GM23338 (cell line): ENCODE results near the gene GVQW3. TPM values are rescaled to one million over a fixed set of nuclear protein-coding genes. Genes with fewer than 3 reads are reported as not detected.

Experiments
- ATAC-seq: fragments of 200-7000 bp; cut with Tn5 transposase; 3 replicates; pipeline ENCODE4 v1.9.1; 2020
- DNase-seq: peaks from one replicate; pipeline ENCODE4 v3.0.0-alpha.2; 2015; ENCODE audit warnings: low spot score
- H2AFZ ChIP-seq: fragments of 200-600 bp; sonication (generic); 2 replicates; pipeline ENCODE4 v1.8.0; 2016; ENCODE audit warnings: antibody characterized with exemption, mild to moderate bottlenecking, moderate library complexity
- H3F3A ChIP-seq: fragments of 200-600 bp; sonication (generic); replicated peaks from 2 replicates; pipeline ENCODE4 v1.8.0; 2017; ENCODE audit warnings: antibody characterized with exemption, mixed run types, low read depth
- H3K27ac ChIP-seq: fragments of 200-600 bp; sonication (generic); 2 replicates; pipeline ENCODE4 v1.6.1; 2016; ENCODE audit warnings: low read depth
- H3K27me3 ChIP-seq: fragments of 200-600 bp; sonication (generic); 2 replicates; pipeline ENCODE4 v1.8.0; 2016; ENCODE audit warnings: mild to moderate bottlenecking, mixed run types, moderate library complexity; ENCODE audit not compliant: insufficient read depth
- H3K36me3 ChIP-seq: fragments of 200-600 bp; sonication (generic); 2 replicates; pipeline ENCODE4 v1.8.0; 2016; ENCODE audit warnings: mild to moderate bottlenecking; ENCODE audit not compliant: insufficient read depth
- H3K4me1 ChIP-seq: fragments of 200-600 bp; sonication (generic); 2 replicates; pipeline ENCODE4 v1.8.0; 2016; ENCODE audit warnings: mild to moderate bottlenecking, moderate library complexity; ENCODE audit not compliant: insufficient read depth
- H3K4me2 ChIP-seq: fragments of 200-600 bp; sonication (generic); 2 replicates; pipeline ENCODE4 v1.7.1; 2017; ENCODE audit warnings: mixed run types
- H3K4me3 ChIP-seq: fragments of 200-600 bp; sonication (generic); 2 replicates; pipeline ENCODE4 v1.6.1; 2016; ENCODE audit warnings: mixed run types
- H3K79me2 ChIP-seq: fragments of 200-600 bp; sonication (generic); replicated peaks from 2 replicates; pipeline ENCODE4 v1.8.0; 2017; ENCODE audit warnings: mild to moderate bottlenecking; ENCODE audit not compliant: insufficient read depth
- H3K9me2 ChIP-seq: fragments of 200-600 bp; sonication (generic); 2 replicates; pipeline ENCODE4 v1.8.0; 2017; ENCODE audit not compliant: insufficient read depth
- H4K20me1 ChIP-seq: fragments of 200-600 bp; sonication (generic); replicated peaks from 2 replicates; pipeline ENCODE4 v1.8.0; 2017; ENCODE audit warnings: mild to moderate bottlenecking; ENCODE audit not compliant: insufficient read depth
- H3K27ac Mint-ChIP-seq: 2 replicates; pipeline ENCODE4 v1.8.0; 2020; ENCODE audit warnings: inconsistent platforms, mild to moderate bottlenecking, moderate library complexity, mixed read lengths
- H3K27me3 Mint-ChIP-seq: 3 replicates; pipeline ENCODE4 v1.8.0; 2022; ENCODE audit warnings: low read depth, mild to moderate bottlenecking, moderate library complexity, mixed read lengths, inconsistent platforms; ENCODE audit not compliant: insufficient read depth, poor library complexity
- H3K36me3 Mint-ChIP-seq: 3 replicates; pipeline ENCODE4 v1.8.0; 2021; ENCODE audit warnings: low read depth, mild to moderate bottlenecking, inconsistent platforms, moderate library complexity, mixed read lengths
- H3K4me1 Mint-ChIP-seq: 3 replicates; pipeline ENCODE4 v1.8.0; 2020; ENCODE audit warnings: mild to moderate bottlenecking, inconsistent platforms, mixed read lengths
- H3K4me3 Mint-ChIP-seq: 3 replicates; pipeline ENCODE4 v1.8.0; 2021; ENCODE audit warnings: moderate library complexity, mild to moderate bottlenecking, inconsistent platforms, mixed read lengths
- H3K9me3 Mint-ChIP-seq: 3 replicates; pipeline ENCODE4 v1.8.0; 2020; ENCODE audit warnings: moderate library complexity, mild to moderate bottlenecking, inconsistent platforms, mixed read lengths
- CREB1 ChIP-seq: fragments of 250-450 bp; sonication (Bioruptor Pico); IDR thresholded peaks from 2 replicates; pipeline ENCODE4 v1.5.0; 2020; ENCODE audit warnings: low read depth, mild to moderate bottlenecking, moderate library complexity
- ETS1 ChIP-seq: IDR thresholded peaks from 2 replicates; pipeline ENCODE4 v1.6.1; 2016; ENCODE audit warnings: antibody characterized with exemption
- JUNB ChIP-seq: IDR thresholded peaks from one replicate; pipeline ENCODE4 v1.6.1; 2016; ENCODE audit warnings: antibody characterized with exemption; ENCODE audit not compliant: unreplicated experiment
- NANOG ChIP-seq: IDR thresholded peaks from 2 replicates; pipeline ENCODE4 v1.6.1; 2016; ENCODE audit warnings: antibody characterized with exemption, borderline replicate concordance
- POLR2AphosphoS5 ChIP-seq: IDR thresholded peaks from 2 replicates; pipeline ENCODE4 v1.6.1; 2016; ENCODE audit warnings: antibody characterized with exemption, low read depth
- REST ChIP-seq: IDR thresholded peaks from one replicate; pipeline ENCODE4 v1.6.1; 2018; ENCODE audit warnings: antibody characterized with exemption; ENCODE audit not compliant: unreplicated experiment
- ZNF114 ChIP-seq: fragments of 250-450 bp; sonication (Bioruptor Pico); IDR thresholded peaks from 2 replicates; pipeline ENCODE4 v1.5.0; 2020; ENCODE audit warnings: mild to moderate bottlenecking, moderate library complexity
- ZNF331 ChIP-seq: fragments of 250-450 bp; sonication (Bioruptor Pico); IDR thresholded peaks from 2 replicates; pipeline ENCODE4 v1.5.0; 2020; ENCODE audit warnings: low read depth, mild to moderate bottlenecking, moderate library complexity
- ZNF462 ChIP-seq: fragments of 250-450 bp; sonication (Bioruptor Pico); IDR thresholded peaks from 2 replicates; pipeline ENCODE4 v1.5.0; 2020; ENCODE audit warnings: mild to moderate bottlenecking, moderate library complexity
- polyA plus RNA-seq: library from polyadenylated mRNA; unstranded; fragments of >200 nt; fragmentation: Nextera tagmentation; extraction: Ambion mirVana; gene quantifications from 2 replicates; pipeline ENCODE4 v1.2.1, GENCODE V29; 2016
- total RNA-seq: library from RNA; depleted of rRNA; stranded (reverse); fragments of >200 nt; shearing (Covaris generic); gene quantifications from 2 replicates; pipeline ENCODE4 v1.2.3, GENCODE V29; 2014
- TF ChIP-seq, protein P1 (sequence below), 2 experiments: fragments of 200-600 bp in 1 of 2; sonication (generic) in 1 of 2; conservative IDR thresholded peaks; 2 replicates each; pipeline versions ENCODE4 v1.5.1 to v1.6.1; 2016 to 2017; ENCODE audit warnings: antibody characterized with exemption in 2 of 2, low read depth in 2 of 2, mild to moderate bottlenecking in 2 of 2, moderate library complexity in 1 of 2

Gene GVQW3
- total and polyA plus RNA-seq, 2 experiments from 2014 or later = 3.5 to 4.9 TPM

GRCh38 chr11:76453248-76453647 is 72.1 kb downstream of the GVQW3 start:
- Mint-ChIP-seq H3K9me3 (no peaks in the 10 kb centered on the region), H3K27ac (peak overlapping the region; percentile 96), H3K27me3 (no peaks in the 10 kb centered on the region), H3K36me3 (peaks cover 23% of the 10 kb centered on the region; the same call in 2 of the 3 replicates), H3K4me3 (0 out of 3 replicates have a peak overlapping the region, but pooled peaks have one; percentile 43), H3K4me1 (peaks cover 82% of the 10 kb centered on the region)
- H3K27me3 ChIP-seq = no peaks in the 10 kb centered on the region
- H3K9me2 ChIP-seq = no peaks in the 10 kb centered on the region
- no peak for DNase-seq
- no peak overlapping the region for H2AFZ ChIP-seq
- H3K4me2 ChIP-seq = peak overlapping the region; percentile 33
- peaks cover 51% of the 10 kb centered on the region for H3K79me2 ChIP-seq
- no peaks in the 10 kb centered on the region for H3K36me3 ChIP-seq
- H4K20me1 ChIP-seq = no peaks in the 10 kb centered on the region
- no peaks in the 10 kb centered on the region for H3F3A ChIP-seq
- H3K27ac ChIP-seq = peak overlapping the region; percentile 39; the same call in 1 of the 2 replicates
- peaks cover 74% of the 10 kb centered on the region for H3K4me1 ChIP-seq
- TF ChIP-seq JUNB (no peak), REST (no peak), ZNF331 (CRISPR knock-in tag) (no peak), ETS1 (no peak), CREB1 (CRISPR knock-in tag) (no peak), ZNF462 (CRISPR knock-in tag) (no peak), NANOG (no peak), ZNF114 (no peak), POLR2AphosphoS5 (no peak)
- TF ChIP-seq, protein P1, sequence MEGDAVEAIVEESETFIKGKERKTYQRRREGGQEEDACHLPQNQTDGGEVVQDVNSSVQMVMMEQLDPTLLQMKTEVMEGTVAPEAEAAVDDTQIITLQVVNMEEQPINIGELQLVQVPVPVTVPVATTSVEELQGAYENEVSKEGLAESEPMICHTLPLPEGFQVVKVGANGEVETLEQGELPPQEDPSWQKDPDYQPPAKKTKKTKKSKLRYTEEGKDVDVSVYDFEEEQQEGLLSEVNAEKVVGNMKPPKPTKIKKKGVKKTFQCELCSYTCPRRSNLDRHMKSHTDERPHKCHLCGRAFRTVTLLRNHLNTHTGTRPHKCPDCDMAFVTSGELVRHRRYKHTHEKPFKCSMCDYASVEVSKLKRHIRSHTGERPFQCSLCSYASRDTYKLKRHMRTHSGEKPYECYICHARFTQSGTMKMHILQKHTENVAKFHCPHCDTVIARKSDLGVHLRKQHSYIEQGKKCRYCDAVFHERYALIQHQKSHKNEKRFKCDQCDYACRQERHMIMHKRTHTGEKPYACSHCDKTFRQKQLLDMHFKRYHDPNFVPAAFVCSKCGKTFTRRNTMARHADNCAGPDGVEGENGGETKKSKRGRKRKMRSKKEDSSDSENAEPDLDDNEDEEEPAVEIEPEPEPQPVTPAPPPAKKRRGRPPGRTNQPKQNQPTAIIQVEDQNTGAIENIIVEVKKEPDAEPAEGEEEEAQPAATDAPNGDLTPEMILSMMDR (conservative IDR thresholded peaks at IDR 0.05; ENCODE audit: low read depth in 2 of 2) = no peak
- no peak overlapping the region for H3K4me3 ChIP-seq
- no peak for ATAC-seq
